B cell (primary cell): ENCODE results near the gene ZMYND19.

Experiments
- CTCF ChIP-seq: fragments of 200-600 bp; IDR thresholded peaks from one replicate; pipeline ENCODE4 v1.8.0; 2022; ENCODE audit warnings: antibody characterized with exemption, mild to moderate bottlenecking
- EZH2 ChIP-seq: IDR thresholded peaks from 2 replicates; pipeline ENCODE4 v1.6.1; 2012; ENCODE audit warnings: borderline replicate concordance, low read depth, mild to moderate bottlenecking, moderate library complexity, low read length; ENCODE audit not compliant: insufficient read depth, poor library complexity, severe bottlenecking

DNA sequence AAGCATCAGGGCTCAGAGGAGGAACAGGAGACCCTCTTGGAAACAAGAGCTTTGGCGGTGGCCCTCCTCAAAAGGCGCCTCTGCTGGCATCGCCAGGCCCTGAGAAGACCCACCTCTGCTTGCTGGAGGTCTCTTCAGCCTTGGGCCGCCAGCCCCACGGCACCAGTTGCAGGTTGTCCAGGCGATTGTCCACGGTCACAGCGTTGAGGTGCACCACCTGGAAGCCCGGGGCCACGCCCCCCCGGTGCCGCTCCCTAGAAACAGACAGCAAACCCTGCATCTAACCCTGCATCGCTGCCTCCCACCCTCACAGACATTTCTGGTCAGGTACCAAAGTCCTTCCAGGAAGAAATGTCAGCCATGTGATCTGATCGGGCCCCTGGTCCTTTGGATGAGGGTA lies 3.5 kb downstream of the ZMYND19 start:
- TF ChIP-seq EZH2, result no peak
- TF ChIP-seq CTCF, result no peak
